Measurements from ENCODE around the gene TLE7. TPM values are rescaled to one million over a fixed set of nuclear protein-coding genes. Genes with fewer than 3 reads are reported as not detected.

TLE7 gene
- total and polyA plus RNA-seq, 2 of the 8 experiments (the other 6 are each of a cell fraction or from before 2014, with no cell fraction given): 0.03 TPM; not detected in 1

GRCh38 chr16:71431991-71432390 is 9.9 kb downstream of the TLE7 start (continued):
- TF ChIP-seq YY1 (IDR thresholded peaks at IDR 0.05; ENCODE audit: low read depth, low read length): no peak
